Stimulated activated CD8-positive, alpha-beta memory T cell treated with anti-CD3 and anti-CD28 coated beads, Interleukin-4, amount 100 ng/mL, for 4 hours (primary cell): ENCODE data around the gene OLFML1.

Experiments
- DNase-seq, 2 donors: peaks; one replicate each; pipeline ENCODE4 v3.0.0-alpha.2; 2020; ENCODE audit warnings: low read depth in 2 of 2, low spot score in 1 of 2

The OLFML1 gene

DNA sequence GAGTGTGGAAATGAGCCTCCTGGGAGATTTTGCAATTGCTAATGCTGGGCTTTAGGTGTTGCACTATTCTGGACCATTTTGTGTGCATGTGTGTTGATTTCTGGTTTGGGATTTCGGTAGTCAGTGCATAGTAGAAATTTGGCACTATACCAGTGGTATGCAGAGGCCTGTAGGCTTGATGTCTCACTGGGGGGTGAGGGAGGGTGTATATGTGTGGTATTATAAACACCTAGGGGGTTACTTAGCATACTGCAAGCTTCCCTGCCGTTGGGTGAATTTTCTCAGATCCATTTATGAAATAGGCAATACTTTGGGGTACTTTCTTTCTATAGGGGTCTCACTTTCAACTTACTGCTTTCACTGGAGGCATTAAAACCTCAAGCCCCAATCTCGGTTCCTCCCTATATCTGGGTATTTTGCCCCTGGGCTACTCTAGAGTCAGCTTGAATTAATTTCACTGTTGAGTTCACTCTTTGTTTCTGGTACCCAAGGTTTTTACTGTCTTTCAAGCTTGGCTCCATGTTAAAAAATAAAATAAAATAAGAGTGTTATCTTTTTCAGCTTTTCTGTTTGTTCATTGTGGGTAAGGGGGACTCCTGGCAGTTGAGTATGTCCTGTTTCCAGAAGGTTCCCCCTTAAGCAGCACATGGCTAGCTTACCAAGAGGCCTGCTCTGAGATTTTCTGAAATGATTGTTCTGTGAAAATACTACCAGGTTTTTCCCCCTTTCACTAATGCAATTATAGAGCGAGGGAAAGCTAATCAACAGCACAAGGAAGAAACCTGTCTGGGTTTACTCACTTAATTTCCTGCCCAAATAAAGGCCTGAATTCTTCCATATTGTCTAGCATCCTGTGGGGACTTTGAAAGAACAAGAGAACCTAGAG, 74.3 kb downstream of the OLFML1 start:
- no peak for DNase-seq
